HG03432 (cell line): ENCODE data around the gene SLC16A7.
"Not testable (repeated sequence)": the region's sequence is repeated elsewhere in the genome, so short reads cannot be mapped to it uniquely, and the experiment has no call there.

Source experiments
- ATAC-seq: cut with Tn5 transposase; IDR thresholded peaks from one replicate; pipeline ENCODE4 v1.9.1; 2021; ENCODE audit warnings: mild to moderate bottlenecking, moderate library complexity; ENCODE audit not compliant: unreplicated experiment

Gene SLC16A7, protein sequence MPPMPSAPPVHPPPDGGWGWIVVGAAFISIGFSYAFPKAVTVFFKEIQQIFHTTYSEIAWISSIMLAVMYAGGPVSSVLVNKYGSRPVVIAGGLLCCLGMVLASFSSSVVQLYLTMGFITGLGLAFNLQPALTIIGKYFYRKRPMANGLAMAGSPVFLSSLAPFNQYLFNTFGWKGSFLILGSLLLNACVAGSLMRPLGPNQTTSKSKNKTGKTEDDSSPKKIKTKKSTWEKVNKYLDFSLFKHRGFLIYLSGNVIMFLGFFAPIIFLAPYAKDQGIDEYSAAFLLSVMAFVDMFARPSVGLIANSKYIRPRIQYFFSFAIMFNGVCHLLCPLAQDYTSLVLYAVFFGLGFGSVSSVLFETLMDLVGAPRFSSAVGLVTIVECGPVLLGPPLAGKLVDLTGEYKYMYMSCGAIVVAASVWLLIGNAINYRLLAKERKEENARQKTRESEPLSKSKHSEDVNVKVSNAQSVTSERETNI

DNA sequence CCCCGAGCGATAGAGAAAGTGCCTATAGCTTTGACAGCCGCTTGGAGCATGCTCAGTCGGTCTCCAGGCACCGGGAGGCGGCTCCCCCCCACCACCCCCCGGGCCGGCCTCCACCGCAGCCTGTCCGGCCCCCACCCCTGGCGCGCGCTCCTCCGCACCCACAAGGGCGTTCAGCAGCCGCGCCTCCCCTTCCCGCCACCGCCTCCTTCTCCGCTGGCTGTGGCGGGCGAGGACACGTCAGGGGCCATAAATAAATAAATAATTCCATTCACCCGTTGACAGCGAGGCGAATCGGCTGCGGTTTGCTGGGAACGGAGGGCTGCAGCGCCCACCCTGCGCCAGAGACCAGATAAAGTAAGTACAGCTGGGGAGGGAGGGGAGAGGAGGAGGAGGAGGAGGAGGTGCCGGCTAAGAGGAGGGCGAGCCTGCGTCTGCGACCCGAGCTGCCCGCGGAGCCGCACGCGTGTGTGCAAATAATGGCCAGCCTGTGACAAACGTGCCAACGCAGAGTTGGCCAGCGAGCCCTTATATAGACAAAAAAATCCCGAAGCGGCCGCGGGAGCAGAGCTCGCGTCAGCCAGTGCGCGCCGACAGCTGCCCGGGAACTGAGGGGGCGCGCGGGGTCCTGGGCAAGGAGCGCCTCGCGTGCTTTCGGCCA lies at the start of gene SLC16A7:
SLC16A7 (plus strand) TSS at position 147 of the 658 bp plus-strand sequence. CDS start 108,773 bp downstream, outside the sequence.
- ATAC-seq: peak; percentile 71

GRCh38 chr12:59548930-59549329 lies 46.9 kb upstream of the SLC16A7 start:
- ATAC-seq: no peak

- ATAC-seq: no peak
These were observed 36.1 kb upstream of the SLC16A7 start for GRCh38 chr12:59559696-59560095.

DNA sequence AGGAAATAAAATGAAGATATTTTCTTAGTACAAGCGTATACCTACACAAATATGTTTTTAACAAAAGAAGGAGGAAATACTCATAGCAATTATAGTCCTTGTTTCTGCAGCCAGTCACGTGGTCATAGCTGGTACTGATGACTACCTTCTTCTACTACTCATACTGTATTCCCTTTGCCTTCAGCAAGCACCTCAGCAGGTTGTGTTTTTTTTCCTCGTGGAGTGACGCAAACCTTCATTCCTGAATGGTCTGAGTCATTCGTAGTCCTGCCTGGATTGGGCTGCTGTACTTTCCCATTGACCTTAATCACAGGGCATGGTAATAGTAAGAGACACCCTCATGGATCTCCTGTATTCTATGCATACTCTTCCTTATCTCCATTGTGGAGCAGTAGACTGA lies 25.7 kb upstream of the SLC16A7 start:
- ATAC-seq: no peak

DNA sequence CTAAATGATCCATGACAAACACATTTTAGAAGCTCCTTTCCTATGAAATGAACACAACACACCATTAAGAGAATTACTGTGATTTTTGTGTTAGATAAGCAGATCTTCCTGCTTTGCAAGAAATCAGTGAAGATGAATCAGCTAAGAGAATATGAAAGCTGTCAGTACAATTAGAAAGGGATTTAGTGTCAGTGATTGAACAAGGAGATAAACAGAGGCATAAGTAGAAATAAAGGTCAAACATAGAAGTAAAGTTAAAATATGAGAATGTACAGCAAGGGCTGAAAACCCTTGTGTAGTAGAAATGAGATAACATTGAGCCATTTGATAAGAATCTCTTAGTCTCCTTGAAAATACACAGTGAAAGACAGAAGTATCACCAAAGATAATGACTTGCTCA lies 21.4 kb upstream of the SLC16A7 start:
- no peak for ATAC-seq

DNA sequence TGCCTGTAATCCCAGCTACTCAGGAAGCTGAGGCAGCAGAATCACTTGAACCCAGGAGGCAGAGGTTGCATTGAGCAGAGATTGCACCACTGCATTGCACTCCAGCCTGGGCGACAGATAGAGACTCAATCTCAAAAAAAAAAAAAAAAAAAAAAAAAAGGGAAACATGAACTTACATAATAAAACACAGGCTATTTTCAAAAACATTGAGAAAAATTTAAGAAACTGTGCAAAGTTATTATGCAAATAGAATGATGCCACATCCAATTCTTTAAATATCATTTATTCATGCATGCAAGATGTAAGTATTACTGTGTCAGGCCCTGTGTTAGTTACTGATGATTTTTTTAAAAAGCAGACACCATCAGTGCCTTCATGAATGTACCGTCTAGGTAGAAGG lies 20.0 kb upstream of the SLC16A7 start:
- no peak for ATAC-seq

DNA sequence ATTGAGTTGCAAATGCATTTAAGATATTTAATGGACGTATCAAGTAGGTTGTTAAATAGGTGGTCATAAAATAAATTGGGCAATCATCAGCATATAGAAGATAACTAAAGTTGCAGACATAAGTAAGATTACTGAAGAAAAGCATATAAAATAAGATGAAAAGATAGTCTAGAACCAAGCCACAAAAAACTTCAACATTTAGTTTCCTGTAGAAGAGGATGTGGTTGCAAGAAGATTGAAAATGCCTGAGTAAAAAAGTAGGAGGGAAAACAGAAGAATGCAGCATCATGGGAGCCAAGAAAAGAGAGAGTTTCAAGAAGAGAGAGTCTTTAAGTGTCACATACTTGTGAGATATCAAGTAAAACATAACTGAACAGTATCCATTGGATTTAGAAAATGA lies 17.6 kb upstream of the SLC16A7 start:
- no peak for ATAC-seq

DNA sequence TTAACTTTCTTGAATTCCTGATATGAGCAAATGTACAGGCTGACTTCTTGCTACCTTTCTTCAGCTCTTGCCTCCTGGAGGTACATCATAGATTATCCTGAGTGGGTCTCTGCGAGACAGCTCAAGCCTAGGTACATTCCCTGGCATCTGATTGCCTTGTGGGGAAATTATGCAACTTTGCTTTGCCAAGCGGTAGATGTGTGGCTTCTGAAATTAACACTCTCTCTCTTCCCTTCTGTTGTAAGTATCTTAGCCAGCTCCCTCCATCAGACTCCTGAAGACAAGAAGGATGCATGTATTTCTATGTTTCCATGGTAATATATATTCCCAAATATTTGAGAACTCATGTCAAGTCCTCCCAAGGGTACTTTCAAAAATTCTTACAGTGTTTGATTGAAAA lies 16.2 kb upstream of the SLC16A7 start:
- ATAC-seq: no peak

DNA sequence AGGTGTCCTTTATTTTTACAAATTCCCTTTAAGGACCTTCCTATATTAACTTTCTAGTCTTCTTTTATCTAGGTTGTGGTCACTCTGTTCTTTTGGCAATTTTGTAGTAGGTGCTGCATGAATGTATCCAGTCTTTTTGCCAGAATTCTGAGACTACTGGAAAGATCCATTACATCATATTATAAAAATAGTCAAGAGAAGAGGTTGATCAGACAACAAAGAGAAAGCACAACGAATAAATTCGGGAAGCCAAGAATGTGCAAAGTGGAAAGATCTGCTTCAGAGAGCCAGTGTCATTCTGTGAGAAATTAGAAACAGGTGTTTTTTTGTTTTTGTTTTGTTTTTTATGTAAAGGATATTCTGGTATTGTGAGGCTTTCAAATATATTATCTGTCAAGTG lies 15.8 kb upstream of the SLC16A7 start:
- ATAC-seq: no peak

DNA sequence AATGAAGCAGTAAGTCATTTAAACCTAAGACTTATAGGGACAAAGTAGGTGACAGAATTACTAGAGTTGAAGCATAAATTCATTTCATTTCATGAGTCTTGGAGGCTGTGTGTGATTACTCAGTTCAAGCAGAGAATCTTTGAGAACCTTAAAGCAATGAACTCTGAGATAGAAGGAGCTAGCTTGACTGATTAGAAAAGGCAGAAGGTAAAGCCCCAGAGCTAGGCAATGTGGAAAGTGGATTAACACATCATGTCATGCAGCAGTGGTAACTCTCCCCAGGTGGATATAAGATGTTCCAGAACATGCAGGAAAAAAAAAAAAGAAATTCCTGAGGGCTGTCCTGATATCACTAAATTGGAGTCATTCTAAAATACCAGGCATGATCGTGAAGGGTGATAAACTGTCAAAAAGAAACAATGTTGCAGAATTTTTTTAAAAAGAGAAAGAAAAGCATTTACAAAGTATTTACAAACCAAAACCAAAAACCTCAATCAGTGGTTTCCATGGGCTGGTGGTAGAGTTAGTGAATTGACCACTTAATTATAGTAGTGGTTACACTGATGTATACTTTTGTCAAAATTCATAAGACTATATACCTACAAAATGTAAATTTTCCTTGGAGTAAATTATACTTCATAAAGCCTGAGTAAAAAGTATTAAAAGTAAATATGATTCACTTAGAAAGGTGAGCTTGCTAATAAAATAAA lies 12.7 kb upstream of the SLC16A7 start:
- no peak for ATAC-seq

DNA sequence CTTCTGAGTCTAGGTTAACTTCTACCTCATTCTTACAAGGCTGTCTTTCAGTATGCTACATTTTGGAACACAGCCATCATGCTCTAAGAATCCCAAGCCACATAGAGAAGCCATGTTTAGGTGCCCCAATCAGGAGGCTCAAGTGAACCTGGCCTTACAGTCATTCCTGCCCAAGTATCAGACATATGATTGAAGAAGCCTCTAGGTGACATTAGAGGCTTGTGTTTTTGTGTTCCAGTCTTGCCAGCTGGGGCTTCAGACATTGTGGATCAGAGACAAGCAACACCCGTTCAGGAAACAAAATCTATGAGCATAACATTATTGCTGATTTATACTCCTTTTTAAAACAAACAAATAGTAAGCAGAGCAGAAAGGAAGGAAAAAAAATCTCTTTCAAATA lies 8.1 kb upstream of the SLC16A7 start:
- no peak for ATAC-seq

GRCh38 chr12:59593761-59594160 lies 2.1 kb upstream of the SLC16A7 start:
- ATAC-seq: no peak

GRCh38 chr12:59594943-59595500 lies 807 bp upstream of the SLC16A7 start:
- ATAC-seq: no peak

- no peak for ATAC-seq
These were observed 305 bp upstream of the SLC16A7 start for GRCh38 chr12:59595565-59595882.

- ATAC-seq: peak; percentile 55
These were observed 1.6 kb downstream of the SLC16A7 start for GRCh38 chr12:59597385-59597781.

- no peak for ATAC-seq
These were observed 4.3 kb downstream of the SLC16A7 start for GRCh38 chr12:59600171-59600570.

- ATAC-seq: no peak
These were observed 7.9 kb downstream of the SLC16A7 start for GRCh38 chr12:59603754-59604153.

DNA sequence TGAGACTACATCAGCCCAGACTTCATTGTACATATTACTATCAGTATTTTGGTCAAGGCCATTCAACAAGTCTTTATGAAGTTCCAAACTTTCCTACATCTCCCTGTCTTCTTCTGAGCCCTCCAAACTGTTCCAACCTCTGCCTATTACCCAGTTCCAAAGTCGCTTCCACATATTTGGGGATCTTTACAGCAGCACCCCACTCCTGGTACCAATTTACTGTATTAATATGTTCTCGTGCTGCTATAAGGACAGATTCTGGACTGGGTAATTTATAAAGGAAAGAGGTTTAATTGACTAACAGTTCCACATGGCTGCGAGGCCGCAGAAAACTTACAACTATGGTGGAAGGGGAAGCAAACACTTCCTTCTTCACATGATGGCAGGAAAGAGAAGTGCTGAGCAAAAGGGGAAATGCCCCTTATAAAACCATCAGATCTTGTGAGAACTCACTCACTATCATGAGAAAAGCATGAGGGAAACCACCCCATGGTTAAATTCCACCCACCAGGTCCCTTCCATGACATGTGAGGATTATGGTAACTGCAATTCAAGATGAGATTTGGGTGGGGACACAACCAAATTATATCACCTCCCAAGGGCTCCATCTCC lies 17.1 kb downstream of the SLC16A7 start:
- ATAC-seq: not testable (repeated sequence)

GRCh38 chr12:59615392-59616165 lies 19.8 kb downstream of the SLC16A7 start:
- ATAC-seq: no peak
